Effector memory CD4-positive, alpha-beta T cell (primary cell): ENCODE results near the gene PTBP3.

Experiments
- DNase-seq, 3 donors: peaks; one replicate each; pipeline ENCODE4 v3.0.0-alpha.2; 2020
- H3K27ac ChIP-seq: 2 replicates; pipeline ENCODE4 v1.7.0; 2013; ENCODE audit warnings: mild to moderate bottlenecking, low read length, moderate library complexity; ENCODE audit not compliant: insufficient read depth, poor library complexity, severe bottlenecking
- H3K27me3 ChIP-seq: replicated peaks from 2 replicates; pipeline ENCODE4 v1.7.0; 2013; ENCODE audit warnings: mild to moderate bottlenecking, low read length; ENCODE audit not compliant: insufficient read depth, control insufficient read depth, poor library complexity, severe bottlenecking
- H3K36me3 ChIP-seq: 2 replicates; pipeline ENCODE4 v1.7.0; 2013; ENCODE audit warnings: mild to moderate bottlenecking, low read length, moderate library complexity; ENCODE audit not compliant: control insufficient read depth, insufficient read depth
- H3K4me1 ChIP-seq: 2 replicates; pipeline ENCODE4 v1.7.0; 2013; ENCODE audit warnings: low read length, mild to moderate bottlenecking; ENCODE audit not compliant: control insufficient read depth, insufficient read depth, poor library complexity, severe bottlenecking
- H3K4me3 ChIP-seq: 2 replicates; pipeline ENCODE4 v1.7.0; 2013; ENCODE audit warnings: low read length, low read depth, mild to moderate bottlenecking; ENCODE audit not compliant: insufficient read depth, poor library complexity, severe bottlenecking
- H3K9me3 ChIP-seq: 2 replicates; pipeline ENCODE4 v1.7.0; 2013; ENCODE audit warnings: mild to moderate bottlenecking, low read length, moderate library complexity; ENCODE audit not compliant: control insufficient read depth

The PTBP3 gene

DNA sequence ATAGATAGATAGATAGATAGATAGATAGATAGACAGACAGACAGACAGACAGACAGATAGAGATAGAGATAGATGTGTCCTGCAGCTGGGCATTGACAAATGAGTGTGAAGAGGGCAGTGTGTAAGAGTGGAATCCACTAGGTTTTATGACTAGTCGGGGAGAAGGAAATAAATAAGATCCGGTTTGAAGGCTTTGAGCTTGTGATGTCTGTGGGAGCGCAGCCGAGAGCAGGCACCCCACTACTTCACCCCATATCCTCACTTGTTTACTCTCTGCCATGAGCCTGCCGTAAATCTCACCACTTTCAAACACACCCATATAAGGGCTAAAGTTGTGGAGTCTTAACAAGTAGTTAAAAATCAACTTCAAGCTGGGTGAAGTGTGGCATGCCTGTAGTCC, 156.9 kb downstream of the PTBP3 start:
- H3K4me1 ChIP-seq: peaks cover 58% of the 10 kb centered on the region
- H3K27ac ChIP-seq: peak overlapping the region; percentile 2

DNA sequence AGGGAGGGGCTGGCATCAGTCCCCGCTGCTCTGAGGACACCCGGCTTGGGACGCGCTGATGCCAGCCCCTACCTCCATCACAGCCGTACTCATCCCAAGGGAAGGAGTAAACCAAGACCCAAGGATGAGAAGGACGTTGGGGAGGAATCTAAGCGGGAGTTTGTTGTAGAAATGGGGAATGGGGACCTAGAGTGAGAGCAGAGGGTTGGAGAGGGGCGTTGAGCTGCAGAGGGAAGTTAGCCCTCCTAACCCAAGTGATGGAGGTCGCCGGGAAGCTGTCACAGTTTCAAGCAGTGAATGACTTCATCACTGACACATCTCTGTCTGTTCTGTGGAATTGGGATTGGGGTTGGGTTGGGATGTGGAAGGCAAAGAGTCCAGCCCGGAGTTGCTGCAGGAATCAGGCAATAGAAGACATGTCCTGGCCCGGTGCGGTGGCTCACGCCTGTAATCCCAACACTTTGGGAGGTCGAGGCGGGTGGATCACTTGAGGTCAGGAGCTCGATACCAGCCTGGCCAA, 157.6 kb downstream of the PTBP3 start:
- peaks cover 59% of the 10 kb centered on the region for H3K4me1 ChIP-seq
- peak overlapping the region; percentile 64 for H3K27ac ChIP-seq
- no peaks in the 10 kb centered on the region for H3K9me3 ChIP-seq
- no peaks in the 10 kb centered on the region for H3K27me3 ChIP-seq
- no peaks in the 10 kb centered on the region for H3K36me3 ChIP-seq
- DNase-seq: no peak
- no peak overlapping the region for H3K4me3 ChIP-seq

More for the DNA sequence above, 156.9 kb downstream of the PTBP3 start:
- peak in 1 of 3 donors; percentile 9 for DNase-seq
- Histone ChIP-seq H3K9me3 (no peaks in the 10 kb centered on the region), H3K4me3 (no peak overlapping the region), H3K27me3 (no peaks in the 10 kb centered on the region), H3K36me3 (no peaks in the 10 kb centered on the region)

DNA sequence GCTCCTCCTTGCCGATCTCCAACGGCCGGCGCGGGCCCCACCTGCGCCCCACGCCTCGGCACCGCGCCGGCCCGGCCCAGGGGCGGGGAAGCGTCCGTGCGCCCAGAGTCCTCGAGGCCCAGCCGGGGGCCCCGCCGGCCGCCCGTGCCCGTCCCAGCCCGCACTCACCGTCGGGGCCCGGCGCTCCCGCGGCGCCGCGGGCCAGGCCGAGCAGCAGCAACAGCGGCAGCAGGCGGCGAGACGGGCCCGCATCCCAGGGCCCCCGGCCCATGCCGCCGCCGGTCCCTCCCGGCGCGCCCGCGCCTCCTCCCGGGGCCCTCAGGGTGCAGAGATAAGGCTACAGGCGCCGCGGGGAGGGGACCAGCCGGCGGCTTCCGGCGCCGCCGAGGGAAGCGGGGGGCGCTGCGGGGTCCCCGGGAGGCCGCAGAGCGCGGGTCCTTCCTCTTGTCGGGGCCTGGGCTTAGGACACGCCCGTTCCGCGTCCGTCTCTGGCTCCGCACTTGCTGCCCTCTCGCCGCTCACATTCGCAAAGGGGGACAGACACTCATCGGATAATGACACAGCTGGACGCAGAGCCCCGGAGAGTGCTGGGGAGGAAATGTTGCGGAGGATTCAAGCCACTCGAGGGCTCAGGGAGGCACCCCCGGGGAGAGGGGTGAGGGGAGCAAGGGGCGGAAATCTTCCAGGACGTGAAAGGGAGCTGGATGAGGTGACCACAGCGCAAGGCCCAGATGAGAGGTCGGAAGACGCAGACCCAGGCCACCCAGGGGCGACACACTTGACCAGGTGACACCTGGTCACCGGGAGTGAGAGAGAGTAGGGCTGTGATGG, 158.2 kb downstream of the PTBP3 start, which contains the start of gene SUSD1:
Gene SUSD1, minus strand, starts transcription at position 333 of the 831 bp plus-strand sequence. Its CDS starts 62 bp downstream, at position 271.
- peak in 2 of 3 donors; percentile 27 to 29 for DNase-seq
- Histone ChIP-seq H3K36me3 (no peaks in the 10 kb centered on the region), H3K4me1 (peaks cover 52% of the 10 kb centered on the region), H3K9me3 (no peaks in the 10 kb centered on the region), H3K27me3 (no peaks in the 10 kb centered on the region), H3K4me3 (peak within 1 kb of the TSS; percentile 42), H3K27ac (peak within 1 kb of the TSS; percentile 64)

DNA sequence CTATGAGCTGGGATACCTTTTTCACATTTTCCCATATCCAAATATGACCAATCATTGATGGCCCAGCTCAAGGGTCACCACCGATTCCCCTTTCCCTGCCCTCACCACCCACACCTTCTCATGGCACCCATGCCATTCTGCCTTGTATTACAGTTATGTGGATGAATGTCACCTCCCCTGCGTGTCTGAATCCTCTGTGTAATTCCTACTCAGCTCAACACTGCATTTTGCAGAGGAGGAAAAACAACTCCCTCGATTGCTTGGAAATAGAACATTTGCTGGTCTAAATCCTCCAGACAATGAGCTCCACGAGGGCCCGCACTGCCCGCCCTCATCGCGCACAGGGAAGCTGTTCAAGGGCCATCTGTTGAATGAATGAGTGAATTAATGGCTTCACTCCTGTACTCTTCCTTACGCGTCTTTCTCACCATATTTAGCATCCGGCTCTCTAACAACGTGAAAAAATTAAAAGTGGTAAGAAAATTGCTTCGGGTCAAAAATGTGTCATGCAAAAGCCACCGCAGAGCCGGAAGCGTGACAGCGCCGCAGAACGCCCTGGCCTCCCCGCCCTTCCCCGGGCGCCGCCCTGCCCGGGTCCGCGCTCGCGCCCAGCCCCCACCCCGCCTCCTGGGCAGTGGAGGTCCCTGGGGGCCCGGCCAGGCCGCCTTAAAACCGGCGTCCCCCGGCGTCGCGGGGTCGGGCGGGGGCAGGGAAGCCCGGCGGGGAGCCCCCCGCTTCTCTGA, 159.0 kb downstream of the PTBP3 start:
- Histone ChIP-seq H3K27me3 (no peaks in the 10 kb centered on the region), H3K9me3 (no peaks in the 10 kb centered on the region), H3K27ac (peak overlapping the region; percentile 64), H3K4me3 (peak overlapping the region; percentile 42), H3K36me3 (no peaks in the 10 kb centered on the region), H3K4me1 (peaks cover 44% of the 10 kb centered on the region)
- peak; percentile 59 to 62 (median 62) for DNase-seq

DNA sequence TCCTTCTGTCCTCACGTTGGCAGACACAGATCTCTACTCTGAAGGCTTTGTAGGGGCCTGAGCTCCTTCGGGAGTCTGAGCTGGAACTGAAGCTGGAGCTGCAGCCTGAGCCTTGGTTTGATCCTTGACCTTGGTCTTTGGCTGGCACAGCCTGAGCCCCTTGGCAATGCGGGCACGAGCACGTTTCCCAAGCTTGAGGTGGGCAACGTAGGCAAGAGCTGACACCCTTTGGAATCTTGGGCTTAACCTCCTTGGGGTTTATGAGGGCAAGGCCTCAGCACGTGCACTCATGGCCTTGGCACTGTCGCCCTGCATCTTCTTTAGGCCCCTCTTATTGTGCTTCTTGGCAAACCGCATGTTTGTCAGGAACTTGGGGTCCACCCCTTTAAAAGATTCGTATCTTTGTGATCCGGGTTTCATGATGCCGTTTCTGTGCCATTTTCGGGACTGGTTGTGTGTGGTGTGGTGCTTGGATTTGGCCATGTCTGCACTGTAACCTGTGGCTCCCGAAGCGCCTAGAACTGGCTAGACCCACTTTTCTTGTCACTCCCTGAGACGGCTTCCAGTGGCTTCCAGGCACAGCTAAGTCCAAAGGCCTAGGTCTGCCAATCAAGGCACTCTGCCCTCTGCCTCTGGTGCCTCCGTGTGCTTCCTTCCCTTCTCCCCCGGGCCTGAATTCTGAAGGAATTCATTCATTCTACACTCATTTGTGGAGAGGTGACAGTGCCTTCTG, 159.8 kb downstream of the PTBP3 start:
- no peak for DNase-seq
- peak overlapping the region; percentile 42 for H3K4me3 ChIP-seq
- H3K36me3 ChIP-seq: no peaks in the 10 kb centered on the region
- peaks cover 43% of the 10 kb centered on the region for H3K4me1 ChIP-seq
- no peaks in the 10 kb centered on the region for H3K27me3 ChIP-seq
- H3K27ac ChIP-seq: no peak overlapping the region
- no peaks in the 10 kb centered on the region for H3K9me3 ChIP-seq

DNA sequence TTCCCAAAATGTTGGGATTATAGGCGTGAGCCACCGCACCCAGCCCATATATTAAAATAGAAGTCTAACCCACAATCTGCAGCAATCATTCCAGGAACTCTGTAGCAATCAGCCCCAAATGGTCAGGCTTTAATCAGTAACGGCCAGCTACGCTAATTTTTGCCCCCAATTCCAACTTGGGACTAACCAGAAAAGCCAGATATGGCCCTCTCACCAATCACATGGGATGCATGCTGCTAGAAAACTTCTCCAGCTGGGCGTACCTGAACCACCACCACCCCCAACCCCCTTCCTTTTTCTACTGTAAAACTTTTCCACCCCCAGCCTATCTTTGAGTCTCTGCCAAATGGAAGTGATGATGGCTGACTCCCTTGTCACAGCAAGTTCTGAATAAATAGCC, 162.5 kb downstream of the PTBP3 start:
- Histone ChIP-seq H3K27me3 (no peaks in the 10 kb centered on the region), H3K36me3 (no peaks in the 10 kb centered on the region), H3K27ac (no peak overlapping the region), H3K4me3 (no peak overlapping the region), H3K4me1 (peaks cover 35% of the 10 kb centered on the region), H3K9me3 (no peaks in the 10 kb centered on the region)
- no peak for DNase-seq

DNA sequence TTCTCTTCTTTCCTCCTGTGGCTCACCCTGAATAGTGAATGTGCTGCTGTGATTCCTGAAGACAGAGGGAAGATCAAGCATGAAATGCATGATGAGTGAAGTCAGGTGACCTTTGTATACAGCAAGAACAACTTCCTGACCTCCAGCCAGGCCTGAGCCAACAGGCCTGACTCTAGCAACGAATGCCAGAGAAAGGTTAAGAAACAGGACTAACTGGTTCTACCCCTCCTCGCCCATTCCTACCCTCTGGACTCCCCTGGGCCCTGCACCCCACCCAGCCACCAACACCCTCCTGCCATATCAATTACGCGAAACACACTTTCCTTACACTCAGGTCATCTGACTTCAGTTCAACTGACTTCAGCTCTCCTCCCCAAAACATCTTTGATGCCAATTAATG, 163.2 kb downstream of the PTBP3 start:
- Histone ChIP-seq H3K27ac (no peak overlapping the region), H3K36me3 (no peaks in the 10 kb centered on the region), H3K4me3 (no peak overlapping the region), H3K4me1 (peaks cover 28% of the 10 kb centered on the region), H3K9me3 (no peaks in the 10 kb centered on the region), H3K27me3 (no peaks in the 10 kb centered on the region)
- no peak for DNase-seq

DNA sequence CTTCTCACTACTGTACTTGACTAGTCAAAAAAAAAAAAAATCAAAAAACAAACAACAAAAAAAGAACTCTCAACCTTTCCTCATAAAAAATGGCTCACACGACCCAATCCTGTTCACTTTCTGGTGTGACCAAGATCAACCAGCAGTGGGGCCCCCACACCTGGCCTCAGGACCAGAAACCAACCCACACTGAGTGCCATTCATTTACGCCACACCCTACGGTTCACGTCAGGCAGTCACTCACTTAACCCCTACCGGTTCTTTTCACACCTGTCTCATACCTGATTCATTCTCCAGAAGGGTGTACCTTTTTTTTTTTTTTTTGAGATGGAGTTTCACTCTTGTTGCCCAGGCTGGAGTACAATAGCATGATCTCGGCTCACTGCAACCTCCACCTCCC, 164.1 kb downstream of the PTBP3 start:
- no peaks in the 10 kb centered on the region for H3K36me3 ChIP-seq
- H3K27ac ChIP-seq: no peak overlapping the region
- no peaks in the 10 kb centered on the region for H3K9me3 ChIP-seq
- no peak for DNase-seq
- no peaks in the 10 kb centered on the region for H3K27me3 ChIP-seq
- H3K4me3 ChIP-seq: no peak overlapping the region
- H3K4me1 ChIP-seq: peaks cover 25% of the 10 kb centered on the region

DNA sequence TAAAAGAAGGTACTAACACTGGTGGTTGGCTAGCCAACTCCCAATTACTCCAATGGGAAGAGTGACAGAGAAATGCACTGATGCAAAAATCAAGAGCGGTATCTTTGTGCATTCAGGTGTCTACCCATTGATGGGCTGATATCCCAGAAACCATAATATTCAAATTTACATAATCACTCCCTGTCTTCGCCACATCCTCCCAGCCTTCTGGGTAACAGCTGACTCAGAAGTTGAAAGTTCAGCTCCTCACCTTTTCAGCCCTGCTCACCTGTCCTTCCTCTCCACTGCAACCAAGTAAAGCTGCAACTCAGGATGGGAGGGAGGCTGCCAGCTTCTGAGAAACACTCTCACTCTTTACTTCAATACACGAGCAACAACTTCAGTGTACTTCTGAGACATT, 165.2 kb downstream of the PTBP3 start:
- H3K27me3 ChIP-seq: no peaks in the 10 kb centered on the region
- no peak overlapping the region for H3K4me3 ChIP-seq
- H3K4me1 ChIP-seq: peaks cover 13% of the 10 kb centered on the region
- no peak overlapping the region for H3K27ac ChIP-seq
- no peak for DNase-seq
- H3K9me3 ChIP-seq: no peaks in the 10 kb centered on the region
- H3K36me3 ChIP-seq: no peaks in the 10 kb centered on the region
